Endothelial cell of umbilical vein (primary cell): ENCODE measurements around the gene AKNA. TPM values are rescaled to one million over a fixed set of nuclear protein-coding genes. Genes with fewer than 3 reads are reported as not detected.

ENCODE experiments used
- BruUV-seq: library from RNA; stranded (reverse); fragments of 400-500 nt; replicated peaks from 2 replicates; lab custom pipeline; 2021; lab: Mats Ljungman, UMichigan
- CTCF ChIA-PET: fragments of 300-600, 350-600 bp; sonication (Branson Sonifier 250); formaldehyde crosslinking; loops from one replicate; lab custom pipeline; 2021; ENCODE audit warnings: antibody characterized with exemption, inconsistent platforms; lab: Charles Lee
- POLR2A ChIA-PET: fragments of 300-600, 350-600 bp; sonication (Branson Sonifier 250); formaldehyde crosslinking; loops from one replicate; lab custom pipeline; 2021; ENCODE audit warnings: antibody characterized with exemption, inconsistent platforms; lab: Charles Lee
- DNase-seq: peaks from one replicate; pipeline ENCODE4 v3.0.0-alpha.2; 2011; ENCODE audit warnings: low read depth, low spot score
- FAIRE-seq: peaks from 2 replicates; lab custom pipeline; 2011; peaks lifted over from hg19 to GRCh38; lab: Jason Lieb, UNC
- H2AFZ ChIP-seq: 2 replicates; pipeline ENCODE4 v1.6.0; 2012; ENCODE audit warnings: low read depth, low read length, control low read depth, inconsistent platforms
- H3K27ac ChIP-seq: 2 replicates; pipeline ENCODE4 v1.5.1; 2011; ENCODE audit warnings: low read depth, mild to moderate bottlenecking, control low read depth, low read length, moderate library complexity; ENCODE audit not compliant: insufficient read depth
- H3K27me3 ChIP-seq, 2 experiments: 2 replicates each; pipeline versions ENCODE4 v1.6.0 to v1.6.1; 2011; ENCODE audit warnings: low read length in 2 of 2, mixed read lengths in 1 of 2; ENCODE audit not compliant: control insufficient read depth in 2 of 2, insufficient read depth in 2 of 2
- H3K36me3 ChIP-seq, 2 experiments: 2 replicates in 1 of 2; 3 replicates in 1 of 2; pipeline ENCODE4 v1.5.1; 2011; ENCODE audit warnings: low read length in 2 of 2, mild to moderate bottlenecking in 1 of 2, moderate library complexity in 1 of 2; ENCODE audit not compliant: control insufficient read depth in 2 of 2, insufficient read depth in 2 of 2; ENCODE audit errors: extremely low read depth in 1 of 2
- H3K4me1 ChIP-seq: 3 replicates; pipeline ENCODE4 v1.5.1; 2011; ENCODE audit warnings: mild to moderate bottlenecking, low read length; ENCODE audit not compliant: control insufficient read depth, insufficient read depth; ENCODE audit errors: extremely low read depth
- H3K4me2 ChIP-seq: 2 replicates; pipeline ENCODE4 v1.6.1; 2011; ENCODE audit warnings: low read length, control low read depth, mixed read lengths; ENCODE audit not compliant: insufficient read depth
- H3K4me3 ChIP-seq, 3 experiments: fragments of 200-600 bp in 1 of 3; sonication (generic), shearing (Covaris generic) in 1 of 3; replicated peaks in 1 of 3; 2 replicates each; pipeline ENCODE4 v1.5.1; 2011 to 2016; ENCODE audit warnings: control low read depth in 3 of 3, low read length in 3 of 3, mild to moderate bottlenecking in 2 of 3, inconsistent platforms in 1 of 3, low read depth in 1 of 3, moderate library complexity in 1 of 3; ENCODE audit not compliant: insufficient read depth in 1 of 3
- H3K79me2 ChIP-seq: 2 replicates; pipeline ENCODE4 v1.6.0; 2012; ENCODE audit warnings: low read length, inconsistent platforms; ENCODE audit not compliant: control insufficient read depth, insufficient read depth
- H3K9ac ChIP-seq: replicated peaks from 2 replicates; pipeline ENCODE3; 2011; ENCODE audit warnings: low read length, control low read depth; ENCODE audit not compliant: insufficient read depth; ENCODE audit errors: extremely low read depth
- H3K9me1 ChIP-seq: replicated peaks from 3 replicates; pipeline ENCODE4 v1.6.0; 2011; ENCODE audit warnings: mild to moderate bottlenecking, low read length; ENCODE audit not compliant: control insufficient read depth, insufficient read depth; ENCODE audit errors: extremely low read depth
- H3K9me3 ChIP-seq: replicated peaks from 2 replicates; pipeline ENCODE4 v1.5.1; 2012; ENCODE audit warnings: low read length, inconsistent platforms; ENCODE audit not compliant: control insufficient read depth, insufficient read depth
- H4K20me1 ChIP-seq: replicated peaks from 2 replicates; pipeline ENCODE3; 2011; ENCODE audit warnings: mild to moderate bottlenecking, low read length; ENCODE audit not compliant: control insufficient read depth, insufficient read depth; ENCODE audit errors: extremely low read depth
- EZH2 ChIP-seq: IDR thresholded peaks from 2 replicates; pipeline ENCODE4 v1.6.1; 2012; ENCODE audit warnings: borderline replicate concordance, low read depth, mild to moderate bottlenecking, moderate library complexity, low read length, inconsistent platforms; ENCODE audit not compliant: severe bottlenecking
- FOS ChIP-seq: IDR thresholded peaks from 2 replicates; pipeline ENCODE4 v1.6.1; 2011; ENCODE audit warnings: mild to moderate bottlenecking, low read length, moderate library complexity, borderline replicate concordance; ENCODE audit not compliant: insufficient read depth
- GATA2 ChIP-seq: IDR thresholded peaks from 2 replicates; pipeline ENCODE4 v1.7.0; 2011; ENCODE audit warnings: low read depth, mild to moderate bottlenecking, moderate library complexity, mixed read lengths, low read length; ENCODE audit not compliant: insufficient read length, insufficient read depth
- JUN ChIP-seq: IDR thresholded peaks from 2 replicates; pipeline ENCODE4 v1.6.1; 2011; ENCODE audit warnings: borderline replicate concordance, low read depth; ENCODE audit not compliant: insufficient read length, insufficient read depth
- MYC ChIP-seq: IDR thresholded peaks from one replicate; pipeline ENCODE4 v1.6.1; 2011; ENCODE audit warnings: mild to moderate bottlenecking, low read depth, low read length
- POLR2A ChIP-seq: IDR thresholded peaks from 2 replicates; pipeline ENCODE4 v1.6.1; 2012; ENCODE audit warnings: low read depth, mild to moderate bottlenecking, control low read depth, low read length
- POLR2AphosphoS5 ChIP-seq: IDR thresholded peaks from 2 replicates; pipeline ENCODE4 v1.6.1; 2012; ENCODE audit warnings: low read depth, mild to moderate bottlenecking, control low read depth, low read length, moderate library complexity; ENCODE audit not compliant: insufficient read depth
- dilution Hi-C: fragments of 300-500 bp; cut with MboI; formaldehyde crosslinking; loops from one replicate; pipeline ENCODE4 v1.15.0; 2019; ENCODE audit warnings: low sequenced_read_pairs; ENCODE audit not compliant: extremely low pct_ligation_motif_present
- intact Hi-C: fragments of 100-400 bp; cut with micrococcal nuclease; formaldehyde crosslinking; loops from one replicate; pipeline ENCODE4 v1.10.0; 2022
- polyA plus RNA-seq, 4 experiments: library from polyadenylated mRNA; depleted of rRNA in 3 of 4; stranded (reverse) in 3 of 4; unstranded in 1 of 4; fragments of >200 nt; gene quantifications; 2 replicates each; pipeline versions ENCODE4 v1.2.1 to v1.2.3, GENCODE V29; 2011 to 2012; ENCODE audit warnings: missing spikeins in 1 of 4
- total RNA-seq: library from RNA; stranded (reverse); gene quantifications from 2 replicates; pipeline ENCODE4 v1.2.3, GENCODE V29; 2021
- TF ChIP-seq, protein P1 (sequence below): IDR thresholded peaks from 2 replicates; pipeline ENCODE4 v1.6.1; 2011; ENCODE audit not compliant: insufficient read depth, insufficient read length
- TF ChIP-seq, protein P2 (sequence below), 2 donors: IDR thresholded peaks; 1 replicate in 1 of 2; 2 replicates in 1 of 2; pipeline ENCODE4 v1.5.1; 2011; ENCODE audit warnings: low read length in 2 of 2, mild to moderate bottlenecking in 2 of 2, moderate library complexity in 2 of 2, control low read depth in 1 of 2, inconsistent platforms in 1 of 2, low read depth in 1 of 2; ENCODE audit not compliant: insufficient read depth in 1 of 2; ENCODE audit errors: extremely low read depth in 1 of 2

Gene AKNA
- total and polyA plus RNA-seq, 2 donors (not counting 3 experiments of a cell fraction or from before 2014, with no cell fraction given), result 11.3 to 22.4 TPM

GRCh38 chr9:114431003-114431402 is 43.2 kb upstream of the AKNA start:
- DNase-seq, result no peak

More at GRCh38 chr9:114431003-114431402, 43.2 kb upstream of the AKNA start:
- no peak overlapping the region for H3K9ac ChIP-seq
- H3K27ac ChIP-seq, result no peak overlapping the region
- H2AFZ ChIP-seq, result no peak overlapping the region
- intact Hi-C loops (loop anchor here (5.0 kb wide), 1 partner anchor 76 kb away; the partner anchor contains the start of gene WHRN), dilution Hi-C loops (no loop called here)
- H3K79me2 ChIP-seq, result no peaks in the 10 kb centered on the region
- H3K9me3 ChIP-seq, result no peaks in the 10 kb centered on the region
- no peaks in the 10 kb centered on the region for H3K36me3 ChIP-seq
- H4K20me1 ChIP-seq, result no peaks in the 10 kb centered on the region
- no peaks in the 10 kb centered on the region for H3K9me1 ChIP-seq
- FAIRE-seq, result no peak
- H3K4me1 ChIP-seq, result no peaks in the 10 kb centered on the region
- no peak overlapping the region for H3K4me3 ChIP-seq
- H3K27me3 ChIP-seq, result peaks cover 3 to 4% of the 10 kb centered on the region in 2 experiments
- CTCF ChIA-PET, result interaction anchor here (10.9 kb wide), 1 partner anchor 222 kb away, joined by 159 read pairs; no protein-coding TSS in a partner anchor
- no TSS peak for BruUV-seq
- H3K4me2 ChIP-seq, result no peak overlapping the region
- TF ChIP-seq GATA2 (no peak), JUN (no peak), POLR2AphosphoS5 (no peak), POLR2A (no peak), EZH2 (no peak), FOS (no peak), MYC (no peak)
- TF ChIP-seq, protein P1, sequence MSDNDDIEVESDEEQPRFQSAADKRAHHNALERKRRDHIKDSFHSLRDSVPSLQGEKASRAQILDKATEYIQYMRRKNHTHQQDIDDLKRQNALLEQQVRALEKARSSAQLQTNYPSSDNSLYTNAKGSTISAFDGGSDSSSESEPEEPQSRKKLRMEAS, result no peak
- TF ChIP-seq, protein P2, sequence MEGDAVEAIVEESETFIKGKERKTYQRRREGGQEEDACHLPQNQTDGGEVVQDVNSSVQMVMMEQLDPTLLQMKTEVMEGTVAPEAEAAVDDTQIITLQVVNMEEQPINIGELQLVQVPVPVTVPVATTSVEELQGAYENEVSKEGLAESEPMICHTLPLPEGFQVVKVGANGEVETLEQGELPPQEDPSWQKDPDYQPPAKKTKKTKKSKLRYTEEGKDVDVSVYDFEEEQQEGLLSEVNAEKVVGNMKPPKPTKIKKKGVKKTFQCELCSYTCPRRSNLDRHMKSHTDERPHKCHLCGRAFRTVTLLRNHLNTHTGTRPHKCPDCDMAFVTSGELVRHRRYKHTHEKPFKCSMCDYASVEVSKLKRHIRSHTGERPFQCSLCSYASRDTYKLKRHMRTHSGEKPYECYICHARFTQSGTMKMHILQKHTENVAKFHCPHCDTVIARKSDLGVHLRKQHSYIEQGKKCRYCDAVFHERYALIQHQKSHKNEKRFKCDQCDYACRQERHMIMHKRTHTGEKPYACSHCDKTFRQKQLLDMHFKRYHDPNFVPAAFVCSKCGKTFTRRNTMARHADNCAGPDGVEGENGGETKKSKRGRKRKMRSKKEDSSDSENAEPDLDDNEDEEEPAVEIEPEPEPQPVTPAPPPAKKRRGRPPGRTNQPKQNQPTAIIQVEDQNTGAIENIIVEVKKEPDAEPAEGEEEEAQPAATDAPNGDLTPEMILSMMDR (IDR thresholded peaks at IDR 0.05; ENCODE audit: extremely low read depth in 1 of 2, insufficient read depth in 1 of 2, low read depth in 1 of 2, low read length in 2 of 2), result no peak
- POLR2A ChIA-PET, result no interaction called here
